ENCODE data around the gene STOX2.

DNA sequence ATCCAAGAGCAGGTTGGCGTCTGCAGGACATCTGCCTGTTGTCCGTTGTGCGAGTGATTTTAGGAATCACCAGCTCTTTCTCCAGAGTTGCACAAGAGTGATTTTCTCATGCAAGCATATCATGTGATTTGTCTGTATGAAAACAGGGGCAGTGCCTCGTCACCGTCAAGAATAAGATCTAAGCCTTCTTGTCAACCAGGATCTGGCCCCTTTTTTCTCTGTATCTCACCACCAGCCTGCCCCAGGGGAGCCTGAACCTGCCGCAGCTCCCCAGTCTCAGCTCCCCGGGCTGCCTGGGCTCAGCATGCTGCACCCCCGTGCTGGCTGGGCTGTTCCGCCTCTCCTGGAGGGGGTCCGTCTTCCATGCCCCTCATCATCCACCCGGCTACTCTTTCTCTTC lies 90.5 kb downstream of the STOX2 start:
- no peak for TF ChIP-seq HNRNPLL (IDR thresholded peaks at IDR 0.05; ENCODE audit: low read depth, low read length, poor library complexity, severe bottlenecking)
- TF ChIP-seq ZSCAN20 (CRISPR knock-in tag; IDR thresholded peaks at IDR 0.05; ENCODE audit: borderline replicate concordance): no peak
- TF ChIP-seq PHB2 (IDR thresholded peaks at IDR 0.05; ENCODE audit: partially characterized antibody): no peak
